NCI-H146 (cell line): ENCODE data around the gene SLC35D2.

Source experiments
- DNase-seq: peaks from one replicate; lab custom pipeline; 2025; lab: John Stamatoyannopoulos, UW

SLC35D2 gene

DNA sequence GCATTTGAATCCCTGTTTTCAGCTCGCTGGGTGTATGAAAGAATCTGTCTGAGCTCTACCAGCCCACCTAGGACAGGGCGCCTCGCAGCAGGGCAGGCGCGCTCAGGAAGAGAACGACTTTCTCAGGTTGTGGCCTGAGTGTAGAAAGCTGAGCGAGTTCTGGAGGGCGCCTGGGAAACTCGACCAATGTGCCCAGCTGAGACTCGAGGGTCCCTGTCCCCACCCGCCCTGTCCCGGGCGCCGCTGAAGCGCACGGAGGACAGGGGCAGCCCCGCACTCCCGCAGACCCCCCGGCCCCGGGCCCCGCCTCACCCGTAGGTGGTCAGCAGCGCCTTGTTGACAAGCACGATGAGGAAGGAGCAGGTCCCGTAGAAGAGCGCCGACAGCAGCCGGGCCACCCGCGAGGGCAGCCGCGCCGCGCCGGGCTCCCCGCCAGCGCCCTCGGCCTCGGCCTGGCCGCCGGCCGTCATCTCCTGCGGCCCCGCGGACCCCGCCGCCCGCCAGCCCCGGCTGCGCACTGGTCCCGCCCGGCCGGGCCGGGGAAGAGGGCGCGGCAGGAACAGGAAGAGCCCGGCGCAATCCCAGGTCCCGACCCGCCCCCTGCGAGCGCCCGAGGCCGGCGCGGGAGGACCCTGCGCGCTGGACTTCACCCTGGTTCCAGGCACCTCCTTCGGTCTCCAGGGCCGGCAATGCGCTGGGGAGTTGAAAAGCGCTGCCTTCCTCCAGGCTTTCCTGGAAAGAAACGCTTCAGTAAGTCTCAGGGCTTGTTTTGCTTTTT lies at the start of gene SLC35D2:
Gene SLC35D2, minus strand, starts transcription at position 547 of the 778 bp plus-strand sequence. Its CDS starts 77 bp downstream, at position 470.
- no peak for DNase-seq

DNA sequence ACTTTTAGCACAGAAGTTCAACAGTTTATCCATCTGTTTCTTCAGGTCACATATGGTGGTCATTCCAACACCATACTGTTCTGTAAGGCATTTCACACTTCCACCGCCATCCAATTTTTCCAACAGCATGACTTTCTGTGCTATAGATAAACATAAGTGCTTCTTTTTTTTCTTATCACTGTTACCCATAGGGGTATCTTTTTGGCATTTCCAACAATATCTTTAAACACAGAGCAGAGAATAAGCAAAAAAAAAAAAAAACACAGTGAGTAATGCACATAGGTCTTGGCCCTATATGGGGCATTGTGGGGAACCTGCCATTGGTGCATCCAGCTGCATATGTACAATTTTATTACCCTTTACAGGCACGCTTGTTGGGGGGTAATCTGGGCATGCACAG lies 46.9 kb upstream of the SLC35D2 start:
- no peak for DNase-seq

DNA sequence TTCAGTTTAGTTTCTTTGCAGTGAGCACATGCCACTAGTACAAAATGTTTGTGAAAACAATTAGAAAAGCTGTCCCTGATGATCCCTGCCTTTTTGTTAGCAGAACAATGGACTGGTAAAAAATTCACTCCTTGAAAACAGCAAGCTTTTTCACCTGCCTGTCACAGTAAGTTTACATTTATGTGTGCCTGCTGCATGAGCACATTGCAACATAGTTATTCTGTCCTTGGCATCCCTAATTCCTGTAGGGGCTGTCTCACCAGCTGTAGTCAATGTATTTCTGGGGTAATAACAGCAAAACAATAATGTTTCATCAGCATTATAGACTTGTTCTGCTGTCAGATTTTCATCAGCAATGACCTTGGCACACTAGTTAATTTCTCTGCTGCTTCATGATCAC lies 46.2 kb upstream of the SLC35D2 start:
- DNase-seq: no peak

GRCh38 chr9:96425500-96426169 lies 42.1 kb upstream of the SLC35D2 start:
- no peak for DNase-seq

GRCh38 chr9:96423985-96424336 lies 40.5 kb upstream of the SLC35D2 start:
- no peak for DNase-seq

GRCh38 chr9:96423322-96423984 lies 39.9 kb upstream of the SLC35D2 start:
- DNase-seq: no peak

DNA sequence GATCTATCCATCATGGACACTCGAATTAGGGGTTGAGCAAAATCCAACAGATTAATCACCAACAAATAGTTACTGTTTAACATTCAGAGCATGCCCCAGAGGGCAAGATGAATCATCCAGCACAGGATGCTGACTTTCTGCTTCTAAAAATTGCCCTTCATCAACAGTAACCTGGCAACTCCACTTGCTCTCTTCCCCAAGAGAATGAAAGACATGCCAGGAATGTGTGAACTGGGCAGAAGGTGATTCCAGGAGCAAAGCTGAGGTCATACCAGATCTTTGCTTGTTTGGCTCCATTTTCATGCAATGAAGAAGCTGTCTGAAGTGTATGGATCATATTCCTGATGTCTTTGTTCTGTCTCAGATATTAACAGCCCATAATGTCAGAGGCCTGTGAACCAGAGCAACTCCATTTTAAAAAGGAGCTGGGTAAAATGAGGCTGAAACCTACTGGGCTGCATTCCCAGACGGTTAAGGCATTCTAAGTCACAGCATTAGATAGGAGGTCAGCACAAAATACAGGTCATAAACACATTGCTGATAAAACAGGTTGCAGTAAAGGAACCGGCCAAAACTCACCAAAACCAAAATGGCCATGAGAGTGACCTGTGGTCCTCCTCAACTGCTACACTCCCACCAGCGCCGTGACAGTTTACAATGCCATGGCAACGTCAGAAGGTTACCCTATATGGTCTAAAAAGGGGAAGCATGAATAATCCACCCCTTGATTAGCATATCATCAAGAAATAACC lies 37.1 kb upstream of the SLC35D2 start:
- peak; percentile 3 for DNase-seq

- no peak for DNase-seq
Observed at GRCh38 chr9:96419691-96419969, 36.1 kb upstream of the SLC35D2 start.

DNA sequence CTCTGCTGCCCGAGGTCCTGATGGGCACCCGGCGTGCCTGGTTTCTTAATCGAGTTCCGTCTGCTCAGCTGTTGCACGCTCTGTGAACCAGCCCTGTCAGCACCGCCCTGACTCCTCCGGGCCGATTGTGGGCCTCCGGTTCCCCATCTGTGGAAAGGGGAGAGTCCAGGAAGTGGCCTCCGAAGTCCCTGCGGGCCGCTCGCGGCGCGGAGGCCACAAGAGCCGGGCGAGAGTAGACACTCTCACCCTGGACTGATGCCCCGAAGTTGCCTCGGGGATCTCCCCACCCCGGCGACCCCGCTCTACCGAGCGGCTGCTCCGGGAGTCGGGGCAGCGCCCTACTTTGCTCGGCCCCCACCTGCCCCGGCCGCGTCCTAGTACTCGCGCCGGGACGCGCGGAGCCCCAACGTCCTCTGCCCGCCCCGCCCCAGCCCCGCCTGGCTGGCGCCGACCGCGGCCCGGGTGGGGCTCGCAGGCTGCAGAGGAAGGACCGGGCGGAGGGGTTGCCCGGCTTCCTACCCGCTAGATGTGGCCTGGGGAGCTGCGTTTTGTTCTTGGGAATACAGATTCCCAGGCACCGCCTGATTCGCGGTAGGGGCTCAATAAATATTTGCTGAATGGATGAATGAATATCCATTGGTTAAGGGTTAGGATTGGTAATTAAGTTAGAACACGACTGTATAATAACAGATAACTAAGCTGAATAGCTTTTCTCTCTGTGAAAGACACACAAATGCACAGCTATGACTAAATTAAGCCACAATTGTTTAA lies 35.6 kb upstream of the SLC35D2 start:
- DNase-seq: peak; percentile 86

DNA sequence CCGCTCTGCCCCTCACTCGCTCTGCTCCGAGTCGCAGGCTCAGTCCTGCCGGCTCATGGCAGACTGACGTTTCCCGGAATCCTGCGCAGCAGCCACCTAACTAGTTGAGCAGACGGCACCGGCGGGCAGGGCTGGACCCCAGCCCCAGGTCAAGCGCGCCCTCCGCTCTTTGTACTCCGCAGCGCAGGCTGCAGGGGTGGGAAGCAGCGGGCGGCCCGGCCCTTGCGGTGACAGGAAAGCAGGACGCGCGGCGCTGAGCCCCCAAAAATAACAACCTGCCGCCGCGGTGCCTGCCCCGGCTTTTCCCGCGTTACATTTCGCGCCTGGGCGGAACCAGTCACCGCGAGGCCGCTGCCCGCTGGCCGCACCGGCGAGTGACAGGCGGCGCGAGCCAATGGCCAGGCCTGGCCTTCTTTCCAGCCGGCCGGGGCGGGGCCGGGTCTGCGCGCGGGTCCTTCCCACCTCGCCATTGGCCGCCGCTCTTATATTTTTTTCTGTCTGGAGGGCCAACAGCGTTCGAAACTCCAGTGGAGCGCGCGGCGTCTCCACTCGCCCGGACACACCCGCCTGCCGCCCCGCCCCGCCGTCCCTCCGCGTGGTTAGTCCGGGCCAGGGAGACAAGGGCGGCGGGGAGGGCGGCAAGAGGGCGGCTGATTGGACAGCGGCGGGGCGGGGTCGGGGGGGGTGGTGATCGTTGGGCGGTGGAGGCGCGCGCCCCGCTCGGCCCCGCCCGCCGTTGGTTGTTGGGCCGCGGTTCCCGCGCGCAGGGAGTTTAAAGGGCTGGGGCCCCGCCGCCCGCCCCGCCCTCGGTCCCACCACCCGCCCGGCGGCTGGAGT lies 34.8 kb upstream of the SLC35D2 start, which contains the start of gene ZNF367:
Gene ZNF367, minus strand, starts transcription at position 288 of the 837 bp plus-strand sequence. CDS start 338 bp downstream, outside the sequence.
- DNase-seq: peak; percentile 96

- peak; percentile 41 for DNase-seq
Observed at GRCh38 chr9:96417661-96418082, 34.2 kb upstream of the SLC35D2 start.

GRCh38 chr9:96417051-96417586 lies 33.6 kb upstream of the SLC35D2 start:
- DNase-seq: peak; percentile 88

GRCh38 chr9:96413302-96414221 lies 30.1 kb upstream of the SLC35D2 start:
- DNase-seq: no peak

DNA sequence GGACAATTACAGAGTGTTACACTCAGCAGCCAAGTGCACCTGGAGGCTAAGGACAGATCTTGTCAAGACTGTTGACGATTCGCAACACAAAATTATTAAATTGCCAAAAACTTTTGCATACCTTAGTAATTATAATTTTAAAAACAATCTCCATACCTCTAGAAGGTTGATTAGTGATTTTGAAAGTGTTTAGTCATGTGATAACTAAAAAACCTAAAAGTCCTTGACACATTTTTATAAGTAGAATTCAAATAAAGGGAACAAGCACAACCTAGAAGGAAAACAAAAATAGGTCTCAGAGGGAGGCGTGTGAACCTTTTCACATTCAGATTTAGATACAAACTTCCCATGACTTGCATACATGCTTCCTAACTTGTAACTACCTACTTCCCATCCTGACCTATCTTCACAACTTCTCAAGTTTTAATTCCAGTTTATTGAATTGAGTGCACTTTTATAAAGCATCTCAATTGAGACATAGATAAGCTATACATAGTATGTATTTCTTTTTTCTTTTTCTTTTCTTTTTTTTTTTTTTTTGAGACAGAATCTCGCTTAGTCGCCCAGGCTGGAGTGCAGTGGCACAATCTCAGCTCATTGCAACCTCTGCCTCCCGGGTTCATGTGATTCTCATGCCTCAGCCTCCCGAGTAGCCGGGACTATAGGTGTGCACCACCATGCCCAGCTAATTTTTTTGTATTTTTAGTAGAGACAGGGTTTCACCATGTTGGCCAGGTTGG lies 28.8 kb upstream of the SLC35D2 start:
- no peak for DNase-seq

DNA sequence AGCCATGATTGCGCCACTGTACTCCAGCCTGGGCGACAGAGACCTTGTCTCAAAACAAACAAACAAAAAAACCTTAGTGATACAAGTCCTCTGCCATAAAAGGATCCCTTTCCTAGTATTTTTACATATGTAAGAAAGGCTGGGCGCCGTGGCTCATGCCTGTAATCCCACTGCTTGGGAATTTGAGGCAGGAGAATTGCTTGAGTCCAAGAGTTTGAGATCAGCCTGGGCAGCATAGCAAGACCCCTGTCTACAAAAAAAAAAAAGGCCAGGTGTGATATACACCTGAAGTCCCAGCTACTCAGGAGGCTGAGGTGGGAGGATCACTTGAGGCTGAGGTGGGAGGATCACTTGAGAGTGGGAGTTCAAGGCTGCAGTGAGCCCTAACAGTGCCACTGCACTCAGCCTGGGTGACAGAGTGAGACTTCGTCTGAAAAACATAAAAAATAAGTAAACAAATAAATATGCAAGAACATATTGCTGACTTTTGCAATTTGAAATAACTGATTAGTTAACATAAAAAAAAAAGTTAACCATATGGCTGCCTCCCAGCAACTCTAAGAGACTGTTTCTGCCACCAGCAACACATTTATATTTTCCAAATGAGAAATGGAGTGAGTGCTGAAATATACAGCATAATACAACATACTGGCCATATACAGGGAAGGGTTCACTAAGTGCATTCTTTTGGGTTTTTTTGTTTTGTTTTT lies 27.8 kb upstream of the SLC35D2 start:
- DNase-seq: no peak

DNA sequence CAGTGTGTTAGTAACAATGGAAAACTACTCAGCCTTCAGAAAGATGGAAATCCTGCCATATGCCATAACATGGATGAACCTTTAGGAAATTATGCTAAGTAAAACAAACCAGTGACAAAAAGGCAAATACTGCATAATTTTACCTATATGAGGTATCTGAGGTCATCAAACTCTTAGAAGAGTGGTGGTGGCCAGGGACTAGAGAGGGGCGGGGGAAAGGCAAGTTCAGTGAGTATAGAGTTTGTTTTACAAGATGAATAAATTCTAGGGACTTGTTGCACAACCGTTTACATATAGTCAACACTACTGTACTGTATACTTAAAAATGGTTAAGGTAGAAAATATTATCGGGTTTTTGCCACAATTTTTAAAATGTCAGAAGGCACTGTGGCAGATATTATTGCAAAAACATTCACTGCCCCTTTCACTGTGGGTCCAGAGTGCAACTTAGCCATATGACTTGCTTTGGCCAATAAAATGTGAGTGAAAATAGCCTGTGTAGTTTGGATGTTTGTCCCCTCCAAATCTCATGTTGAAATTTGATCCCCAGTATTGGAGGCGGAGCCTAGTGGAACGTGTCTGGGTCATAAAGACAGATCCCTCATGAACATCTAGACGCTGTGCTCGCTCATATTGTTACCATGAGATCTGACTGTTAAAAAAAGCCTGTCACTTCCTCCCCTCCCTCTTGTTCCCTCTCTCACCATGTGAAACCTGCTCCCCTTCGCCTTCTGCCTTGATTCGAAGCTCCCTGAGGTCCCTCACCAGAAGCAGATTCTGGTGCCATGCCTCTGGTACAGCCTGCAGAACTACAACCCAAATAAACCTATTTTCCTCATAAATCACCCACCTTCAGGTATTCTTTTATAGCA lies 25.1 kb upstream of the SLC35D2 start:
- no peak for DNase-seq
